Rectal smooth muscle tissue (tissue), 1 donor: Measurements from ENCODE around the gene SLX4.

Experiments
- H3K27ac ChIP-seq: one replicate; pipeline ENCODE4 v1.7.0; 2013; ENCODE audit warnings: low read depth, low read length, inconsistent platforms
- H3K27me3 ChIP-seq: one replicate; pipeline ENCODE4 v1.7.0; 2013; ENCODE audit warnings: low read length; ENCODE audit not compliant: control insufficient read depth, insufficient read depth
- H3K36me3 ChIP-seq: one replicate; pipeline ENCODE4 v1.7.0; 2013; ENCODE audit warnings: low read length; ENCODE audit not compliant: control insufficient read depth, insufficient read depth
- H3K4me1 ChIP-seq: one replicate; pipeline ENCODE4 v1.7.0; 2013; ENCODE audit warnings: low read length; ENCODE audit not compliant: control insufficient read depth, insufficient read depth
- H3K4me3 ChIP-seq: one replicate; pipeline ENCODE4 v1.7.0; 2013; ENCODE audit warnings: low read length
- H3K9ac ChIP-seq: one replicate; pipeline ENCODE4 v1.7.0; 2013; ENCODE audit warnings: low read length

SLX4 gene

GRCh38 chr16:3546986-3547682 lies 64.3 kb downstream of the SLX4 start:
- no peaks in the 10 kb centered on the region for H3K27me3 ChIP-seq
- no peak overlapping the region for H3K9ac ChIP-seq
- H3K27ac ChIP-seq = no peak overlapping the region
- H3K4me3 ChIP-seq = no peak overlapping the region
- H3K4me1 ChIP-seq = no peaks in the 10 kb centered on the region
- no peaks in the 10 kb centered on the region for H3K36me3 ChIP-seq

DNA sequence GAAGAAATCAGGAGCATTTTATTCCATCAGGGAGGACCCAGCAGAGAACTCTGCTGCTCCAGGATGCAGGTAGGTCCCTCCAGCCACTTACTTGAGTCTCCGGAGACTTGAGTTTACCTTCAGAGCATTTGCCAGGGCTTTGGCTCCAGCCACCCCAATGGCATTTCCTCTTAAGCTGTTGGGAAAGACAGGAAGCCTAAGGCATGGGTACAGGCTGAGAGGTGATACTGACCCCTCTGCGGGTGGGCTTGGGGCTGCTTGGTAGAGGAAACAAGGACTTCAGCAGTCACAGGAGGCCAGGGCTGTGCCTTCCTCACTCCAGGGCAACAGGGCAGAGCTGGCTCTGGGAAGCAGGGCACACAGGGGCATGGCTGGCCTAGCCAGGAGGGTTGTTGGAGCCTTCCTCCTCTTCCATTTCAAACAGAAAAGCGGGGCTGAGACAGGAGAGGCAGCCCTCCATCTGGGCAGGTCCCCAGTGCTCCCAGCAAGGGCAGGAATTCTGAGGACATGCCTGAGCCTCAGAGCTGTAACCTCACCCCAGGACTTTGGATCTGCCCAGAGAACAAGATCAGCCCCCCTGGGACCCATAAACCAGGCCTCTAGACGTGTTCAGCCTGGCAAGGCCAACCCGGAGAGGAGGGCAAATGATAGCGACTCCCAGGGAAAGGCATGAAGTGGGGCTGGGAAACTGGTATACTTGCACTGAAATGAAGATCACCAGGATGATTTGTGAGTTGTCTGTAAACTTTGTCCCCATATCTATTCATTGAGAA lies 68.6 kb downstream of the SLX4 start:
- Histone ChIP-seq H3K9ac (no peak overlapping the region), H3K36me3 (no peaks in the 10 kb centered on the region), H3K4me3 (no peak overlapping the region), H3K27me3 (no peaks in the 10 kb centered on the region), H3K4me1 (no peaks in the 10 kb centered on the region), H3K27ac (no peak overlapping the region)

GRCh38 chr16:3541527-3542155 lies 69.8 kb downstream of the SLX4 start:
- Histone ChIP-seq H3K27ac (no peak overlapping the region), H3K4me3 (no peak overlapping the region), H3K36me3 (no peaks in the 10 kb centered on the region), H3K27me3 (no peaks in the 10 kb centered on the region), H3K4me1 (no peaks in the 10 kb centered on the region), H3K9ac (no peak overlapping the region)

DNA sequence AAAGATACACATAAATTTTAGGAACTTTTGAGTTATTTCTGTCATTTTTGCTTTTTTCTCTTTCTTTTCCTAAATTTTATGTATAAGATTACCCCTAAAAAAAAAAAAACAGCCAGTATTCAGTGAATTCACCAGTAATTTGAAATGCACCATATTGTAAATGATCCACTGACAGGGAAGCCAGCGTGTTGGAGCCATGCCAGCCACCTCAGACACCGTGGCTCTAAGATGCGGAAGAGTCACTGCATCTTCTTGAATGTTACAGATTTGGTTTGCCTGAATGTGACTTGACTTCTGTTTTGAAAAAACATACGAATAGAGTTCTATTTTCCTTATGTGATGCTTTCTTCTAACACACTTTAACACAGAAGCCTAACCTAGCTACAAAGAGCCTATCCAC lies 73.2 kb downstream of the SLX4 start:
- Histone ChIP-seq H3K4me3 (no peak overlapping the region), H3K9ac (no peak overlapping the region), H3K27me3 (no peaks in the 10 kb centered on the region), H3K4me1 (no peaks in the 10 kb centered on the region), H3K27ac (no peak overlapping the region), H3K36me3 (peaks cover 3% of the 10 kb centered on the region)

GRCh38 chr16:3536851-3537250 lies 74.6 kb downstream of the SLX4 start:
- Histone ChIP-seq H3K27ac (no peak overlapping the region), H3K4me3 (no peak overlapping the region), H3K9ac (no peak overlapping the region), H3K27me3 (no peaks in the 10 kb centered on the region), H3K36me3 (peaks cover 13% of the 10 kb centered on the region), H3K4me1 (no peaks in the 10 kb centered on the region)

GRCh38 chr16:3536271-3536731 lies 75.1 kb downstream of the SLX4 start:
- Histone ChIP-seq H3K4me1 (no peaks in the 10 kb centered on the region), H3K9ac (no peak overlapping the region), H3K27ac (no peak overlapping the region), H3K36me3 (peaks cover 13% of the 10 kb centered on the region), H3K4me3 (no peak overlapping the region), H3K27me3 (no peaks in the 10 kb centered on the region)

GRCh38 chr16:3534126-3534525 lies 77.3 kb downstream of the SLX4 start:
- no peaks in the 10 kb centered on the region for H3K4me1 ChIP-seq
- peaks cover 15% of the 10 kb centered on the region for H3K36me3 ChIP-seq
- H3K4me3 ChIP-seq = no peak overlapping the region
- H3K9ac ChIP-seq = no peak overlapping the region
- H3K27me3 ChIP-seq = no peaks in the 10 kb centered on the region
- H3K27ac ChIP-seq = no peak overlapping the region

DNA sequence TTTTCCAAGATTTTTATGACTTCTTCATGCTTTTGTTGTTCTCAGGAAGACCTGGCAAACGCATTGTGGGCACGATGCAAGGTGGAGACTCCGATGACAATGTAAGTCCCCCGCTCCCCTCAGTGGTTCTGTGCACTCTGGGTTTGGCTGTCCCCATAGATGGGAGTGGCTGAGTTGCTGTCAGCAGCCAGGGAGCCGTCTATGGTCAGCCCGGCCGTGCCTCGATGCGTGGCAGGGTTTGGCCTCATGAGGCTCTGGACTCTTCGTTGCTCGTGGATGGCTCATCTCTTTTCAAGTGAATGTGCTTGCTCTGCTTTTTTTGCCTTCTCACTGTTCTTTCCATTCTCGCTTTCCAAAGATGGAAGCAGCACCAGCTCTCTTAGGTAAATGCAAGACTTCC lies 78.7 kb downstream of the SLX4 start:
- Histone ChIP-seq H3K4me1 (no peaks in the 10 kb centered on the region), H3K27ac (no peak overlapping the region), H3K27me3 (no peaks in the 10 kb centered on the region), H3K36me3 (peaks cover 15% of the 10 kb centered on the region), H3K9ac (no peak overlapping the region), H3K4me3 (no peak overlapping the region)
